Parathyroid adenoma (tissue), 2 donors: Measurements from ENCODE around the gene FAM110D.

Source experiments
- H2AFZ ChIP-seq: fragments of 300-600 bp; sonication (generic); one replicate; pipeline ENCODE4 v1.7.0; 2017; ENCODE audit warnings: antibody characterized with exemption, mild to moderate bottlenecking
- H3K27ac ChIP-seq: fragments of 300-600 bp; sonication (generic); one replicate; pipeline ENCODE4 v1.7.0; 2017
- H3K27me3 ChIP-seq: fragments of 300-600 bp; sonication (generic); one replicate; pipeline ENCODE4 v1.7.0; 2017; ENCODE audit warnings: low read length; ENCODE audit not compliant: control insufficient read depth, insufficient read depth
- H3K36me3 ChIP-seq: fragments of 300-600 bp; sonication (generic); one replicate; pipeline ENCODE4 v1.7.0; 2017; ENCODE audit warnings: low read length; ENCODE audit not compliant: control insufficient read depth, insufficient read depth
- H3K4me1 ChIP-seq: fragments of 300-600 bp; sonication (generic); one replicate; pipeline ENCODE4 v1.7.0; 2017; ENCODE audit warnings: control low read depth
- H3K4me2 ChIP-seq: fragments of 300-600 bp; sonication (generic); one replicate; pipeline ENCODE4 v1.7.0; 2017; ENCODE audit warnings: low read length
- H3K4me3 ChIP-seq: fragments of 300-600 bp; sonication (generic); one replicate; pipeline ENCODE4 v1.7.0; 2017; ENCODE audit warnings: low read depth, low read length
- H3K79me2 ChIP-seq: fragments of 300-600 bp; sonication (generic); one replicate; pipeline ENCODE4 v1.7.0; 2017; ENCODE audit warnings: control low read depth
- H3K9ac ChIP-seq: fragments of 300-600 bp; sonication (generic); one replicate; pipeline ENCODE4 v1.7.0; 2017; ENCODE audit warnings: mild to moderate bottlenecking
- H3K9me3 ChIP-seq: fragments of 300-600 bp; sonication (generic); one replicate; pipeline ENCODE4 v1.7.0; 2017; ENCODE audit warnings: low read length; ENCODE audit not compliant: control insufficient read depth
- TF ChIP-seq, protein P1 (sequence below): fragments of 300-600 bp; sonication (generic); IDR thresholded peaks from one replicate; pipeline ENCODE4 v1.7.0; 2017; ENCODE audit warnings: antibody characterized with exemption, mild to moderate bottlenecking
- donor health status: primary hyperparathyroidism.

FAM110D gene

GRCh38 chr1:26181586-26182382 lies 22.9 kb downstream of the FAM110D start:
- H3K27ac ChIP-seq: no peak overlapping the region

GRCh38 chr1:26182383-26182696 lies 23.5 kb downstream of the FAM110D start:
- Histone ChIP-seq H3K4me2 (no peak overlapping the region), H3K9me3 (no peaks in the 10 kb centered on the region), H3K79me2 (no peaks in the 10 kb centered on the region), H3K9ac (no peak overlapping the region), H2AFZ (no peak overlapping the region), H3K4me3 (no peak overlapping the region), H3K27me3 (no peaks in the 10 kb centered on the region), H3K4me1 (peaks cover 4% of the 10 kb centered on the region), H3K36me3 (no peaks in the 10 kb centered on the region), H3K27ac (no peak overlapping the region)
- TF ChIP-seq, protein P1, sequence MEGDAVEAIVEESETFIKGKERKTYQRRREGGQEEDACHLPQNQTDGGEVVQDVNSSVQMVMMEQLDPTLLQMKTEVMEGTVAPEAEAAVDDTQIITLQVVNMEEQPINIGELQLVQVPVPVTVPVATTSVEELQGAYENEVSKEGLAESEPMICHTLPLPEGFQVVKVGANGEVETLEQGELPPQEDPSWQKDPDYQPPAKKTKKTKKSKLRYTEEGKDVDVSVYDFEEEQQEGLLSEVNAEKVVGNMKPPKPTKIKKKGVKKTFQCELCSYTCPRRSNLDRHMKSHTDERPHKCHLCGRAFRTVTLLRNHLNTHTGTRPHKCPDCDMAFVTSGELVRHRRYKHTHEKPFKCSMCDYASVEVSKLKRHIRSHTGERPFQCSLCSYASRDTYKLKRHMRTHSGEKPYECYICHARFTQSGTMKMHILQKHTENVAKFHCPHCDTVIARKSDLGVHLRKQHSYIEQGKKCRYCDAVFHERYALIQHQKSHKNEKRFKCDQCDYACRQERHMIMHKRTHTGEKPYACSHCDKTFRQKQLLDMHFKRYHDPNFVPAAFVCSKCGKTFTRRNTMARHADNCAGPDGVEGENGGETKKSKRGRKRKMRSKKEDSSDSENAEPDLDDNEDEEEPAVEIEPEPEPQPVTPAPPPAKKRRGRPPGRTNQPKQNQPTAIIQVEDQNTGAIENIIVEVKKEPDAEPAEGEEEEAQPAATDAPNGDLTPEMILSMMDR: no peak

More at GRCh38 chr1:26181586-26182382, 22.9 kb downstream of the FAM110D start:
- no peaks in the 10 kb centered on the region for H3K36me3 ChIP-seq
- no peak overlapping the region for H2AFZ ChIP-seq
- no peak overlapping the region for H3K9ac ChIP-seq
- TF ChIP-seq, protein P1: no peak
- no peak overlapping the region for H3K4me3 ChIP-seq
- H3K79me2 ChIP-seq: no peaks in the 10 kb centered on the region
- H3K9me3 ChIP-seq: no peaks in the 10 kb centered on the region
- no peaks in the 10 kb centered on the region for H3K27me3 ChIP-seq
- H3K4me1 ChIP-seq: peaks cover 6% of the 10 kb centered on the region
- H3K4me2 ChIP-seq: no peak overlapping the region

DNA sequence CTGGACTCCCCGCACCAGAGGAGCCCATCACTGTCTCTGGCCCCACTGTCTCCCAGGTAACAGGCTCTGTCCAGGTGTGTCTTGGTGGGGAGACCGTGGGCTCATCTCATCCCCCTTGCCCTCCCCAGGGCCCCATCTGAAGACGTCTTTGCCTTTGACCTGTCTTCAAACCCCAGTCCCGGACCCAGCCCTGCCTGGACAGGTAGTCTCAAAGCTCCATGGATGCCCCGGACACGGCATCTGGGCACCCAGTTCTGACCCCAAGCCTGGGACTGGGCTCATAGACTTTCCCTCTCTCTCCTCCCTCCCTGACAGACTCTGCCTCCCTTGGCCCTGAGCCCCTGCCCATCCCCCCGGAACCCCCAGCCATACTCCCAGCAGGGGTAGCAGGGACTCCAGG lies 25.2 kb downstream of the FAM110D start:
- no peak overlapping the region for H3K4me3 ChIP-seq
- H3K9ac ChIP-seq: no peak overlapping the region
- H3K27ac ChIP-seq: no peak overlapping the region
- H2AFZ ChIP-seq: no peak overlapping the region
- no peaks in the 10 kb centered on the region for H3K27me3 ChIP-seq
- H3K36me3 ChIP-seq: no peaks in the 10 kb centered on the region
- H3K79me2 ChIP-seq: no peaks in the 10 kb centered on the region
- TF ChIP-seq, protein P1: no peak
- no peaks in the 10 kb centered on the region for H3K9me3 ChIP-seq
- no peaks in the 10 kb centered on the region for H3K4me1 ChIP-seq
- H3K4me2 ChIP-seq: no peak overlapping the region

DNA sequence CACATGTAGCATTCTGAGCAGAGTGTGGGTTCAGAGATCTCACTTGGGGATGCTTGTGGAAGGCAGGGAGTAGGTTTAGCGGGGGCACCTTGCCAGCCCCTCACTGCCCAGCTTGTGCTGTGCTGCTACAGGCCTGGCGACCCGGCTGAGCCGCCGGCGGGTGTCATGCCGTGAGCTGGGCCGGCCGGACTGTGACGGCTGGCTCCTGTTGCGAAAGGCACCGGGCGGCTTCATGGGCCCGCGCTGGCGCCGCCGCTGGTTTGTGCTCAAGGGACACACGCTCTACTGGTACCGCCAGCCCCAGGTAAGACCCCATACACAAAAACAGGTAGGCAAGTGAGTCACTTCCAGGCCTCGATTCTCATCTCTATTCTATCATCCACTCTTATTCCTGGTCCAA lies 26.0 kb downstream of the FAM110D start:
- Histone ChIP-seq H3K4me3 (no peak overlapping the region), H3K4me2 (no peak overlapping the region), H3K27ac (no peak overlapping the region), H2AFZ (no peak overlapping the region), H3K36me3 (no peaks in the 10 kb centered on the region), H3K9ac (no peak overlapping the region), H3K9me3 (no peaks in the 10 kb centered on the region), H3K4me1 (no peaks in the 10 kb centered on the region), H3K79me2 (no peaks in the 10 kb centered on the region), H3K27me3 (no peaks in the 10 kb centered on the region)
- TF ChIP-seq, protein P1: no peak

DNA sequence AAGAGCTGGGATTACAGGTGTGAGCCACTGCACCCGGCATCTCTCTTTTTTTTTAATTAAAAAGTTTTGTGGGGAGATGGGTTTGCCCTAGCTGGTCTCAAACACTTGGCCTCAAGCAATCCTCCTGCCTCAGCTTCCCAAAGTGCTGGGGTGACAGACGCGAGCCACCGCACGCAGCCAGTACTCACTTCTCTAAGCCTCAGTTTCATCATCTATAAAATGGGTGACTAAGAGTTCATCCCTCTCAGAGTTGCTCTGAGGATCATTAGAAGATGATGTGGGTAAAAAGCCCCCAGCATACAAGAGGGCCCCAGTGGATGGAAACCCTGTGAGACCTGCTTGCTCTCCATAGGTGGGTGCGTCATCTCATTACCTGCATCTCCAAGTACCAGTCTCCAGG lies 29.0 kb downstream of the FAM110D start:
- Histone ChIP-seq H3K4me2 (no peak overlapping the region), H3K4me3 (no peak overlapping the region), H3K79me2 (no peaks in the 10 kb centered on the region), H3K4me1 (no peaks in the 10 kb centered on the region), H2AFZ (no peak overlapping the region), H3K9me3 (no peaks in the 10 kb centered on the region), H3K9ac (no peak overlapping the region), H3K36me3 (no peaks in the 10 kb centered on the region), H3K27ac (no peak overlapping the region), H3K27me3 (no peaks in the 10 kb centered on the region)
- TF ChIP-seq, protein P1: no peak
